GM18951 (cell line): Measurements from ENCODE around the gene KLHL22.

Source experiments
- POLR2A ChIP-seq: IDR thresholded peaks from 4 replicates; pipeline ENCODE4 v1.6.1; 2011; ENCODE audit warnings: mild to moderate bottlenecking; ENCODE audit not compliant: insufficient read length, insufficient read depth; ENCODE audit errors: extremely low read depth
- in situ Hi-C: fragments of 300-500 bp; cut with MboI; formaldehyde crosslinking; loops from one replicate; pipeline ENCODE4 v1.12.0; 2022; ENCODE audit warnings: low sequenced_read_pairs, mixed read lengths, inconsistent platforms; ENCODE audit not compliant: unreplicated experiment

KLHL22 gene

GRCh38 chr22:20408891-20409290, 86.7 kb downstream of the KLHL22 start:
- in situ Hi-C loops = no loop called here
- no peak for TF ChIP-seq POLR2A

- in situ Hi-C loops = no loop called here
- no peak for TF ChIP-seq POLR2A
These were observed 87.8 kb downstream of the KLHL22 start for GRCh38 chr22:20407829-20408228.

- TF ChIP-seq POLR2A = no peak
- in situ Hi-C loops = no loop called here
These were observed 88.7 kb downstream of the KLHL22 start for GRCh38 chr22:20406686-20407408.

- in situ Hi-C loops = no loop called here
- no peak for TF ChIP-seq POLR2A
These were observed 89.5 kb downstream of the KLHL22 start for GRCh38 chr22:20405931-20406685.

GRCh38 chr22:20405291-20405930, 90.2 kb downstream of the KLHL22 start:
- in situ Hi-C loops = no loop called here
- no peak for TF ChIP-seq POLR2A

- in situ Hi-C loops = no loop called here
- no peak for TF ChIP-seq POLR2A
These were observed 90.7 kb downstream of the KLHL22 start for GRCh38 chr22:20404881-20405280.

GRCh38 chr22:20403779-20404140, 91.8 kb downstream of the KLHL22 start:
- in situ Hi-C loops = no loop called here
- no peak for TF ChIP-seq POLR2A

GRCh38 chr22:20402960-20403778, 92.4 kb downstream of the KLHL22 start:
- no peak for TF ChIP-seq POLR2A
- in situ Hi-C loops = no loop called here

GRCh38 chr22:20401376-20402014, 94.1 kb downstream of the KLHL22 start:
- in situ Hi-C loops = no loop called here
- no peak for TF ChIP-seq POLR2A

GRCh38 chr22:20400606-20401375, 94.8 kb downstream of the KLHL22 start:
- in situ Hi-C loops = no loop called here
- TF ChIP-seq POLR2A = no peak

GRCh38 chr22:20399866-20400605, 95.6 kb downstream of the KLHL22 start:
- in situ Hi-C loops = no loop called here
- no peak for TF ChIP-seq POLR2A

GRCh38 chr22:20398420-20398819, 97.2 kb downstream of the KLHL22 start:
- no peak for TF ChIP-seq POLR2A
- in situ Hi-C loops = no loop called here

- TF ChIP-seq POLR2A = no peak
- in situ Hi-C loops = no loop called here
These were observed 98.1 kb downstream of the KLHL22 start for GRCh38 chr22:20397498-20397897.
